Parathyroid adenoma (tissue), 2 donors: ENCODE data around the gene VCPKMT.

ENCODE experiments used
- H2AFZ ChIP-seq: fragments of 300-600 bp; sonication (generic); one replicate; pipeline ENCODE4 v1.7.0; 2017; ENCODE audit warnings: antibody characterized with exemption, mild to moderate bottlenecking
- H3K27ac ChIP-seq: fragments of 300-600 bp; sonication (generic); one replicate; pipeline ENCODE4 v1.7.0; 2017
- H3K27me3 ChIP-seq: fragments of 300-600 bp; sonication (generic); one replicate; pipeline ENCODE4 v1.7.0; 2017; ENCODE audit warnings: low read length; ENCODE audit not compliant: control insufficient read depth, insufficient read depth
- H3K36me3 ChIP-seq: fragments of 300-600 bp; sonication (generic); one replicate; pipeline ENCODE4 v1.7.0; 2017; ENCODE audit warnings: low read length; ENCODE audit not compliant: control insufficient read depth, insufficient read depth
- H3K4me1 ChIP-seq: fragments of 300-600 bp; sonication (generic); one replicate; pipeline ENCODE4 v1.7.0; 2017; ENCODE audit warnings: control low read depth
- H3K4me2 ChIP-seq: fragments of 300-600 bp; sonication (generic); one replicate; pipeline ENCODE4 v1.7.0; 2017; ENCODE audit warnings: low read length
- H3K4me3 ChIP-seq: fragments of 300-600 bp; sonication (generic); one replicate; pipeline ENCODE4 v1.7.0; 2017; ENCODE audit warnings: low read depth, low read length
- H3K79me2 ChIP-seq: fragments of 300-600 bp; sonication (generic); one replicate; pipeline ENCODE4 v1.7.0; 2017; ENCODE audit warnings: control low read depth
- H3K9ac ChIP-seq: fragments of 300-600 bp; sonication (generic); one replicate; pipeline ENCODE4 v1.7.0; 2017; ENCODE audit warnings: mild to moderate bottlenecking
- H3K9me3 ChIP-seq: fragments of 300-600 bp; sonication (generic); one replicate; pipeline ENCODE4 v1.7.0; 2017; ENCODE audit warnings: low read length; ENCODE audit not compliant: control insufficient read depth
- TF ChIP-seq, protein P1 (sequence below): fragments of 300-600 bp; sonication (generic); IDR thresholded peaks from one replicate; pipeline ENCODE4 v1.7.0; 2017; ENCODE audit warnings: antibody characterized with exemption, mild to moderate bottlenecking
- donor health status: primary hyperparathyroidism.

VCPKMT gene

DNA sequence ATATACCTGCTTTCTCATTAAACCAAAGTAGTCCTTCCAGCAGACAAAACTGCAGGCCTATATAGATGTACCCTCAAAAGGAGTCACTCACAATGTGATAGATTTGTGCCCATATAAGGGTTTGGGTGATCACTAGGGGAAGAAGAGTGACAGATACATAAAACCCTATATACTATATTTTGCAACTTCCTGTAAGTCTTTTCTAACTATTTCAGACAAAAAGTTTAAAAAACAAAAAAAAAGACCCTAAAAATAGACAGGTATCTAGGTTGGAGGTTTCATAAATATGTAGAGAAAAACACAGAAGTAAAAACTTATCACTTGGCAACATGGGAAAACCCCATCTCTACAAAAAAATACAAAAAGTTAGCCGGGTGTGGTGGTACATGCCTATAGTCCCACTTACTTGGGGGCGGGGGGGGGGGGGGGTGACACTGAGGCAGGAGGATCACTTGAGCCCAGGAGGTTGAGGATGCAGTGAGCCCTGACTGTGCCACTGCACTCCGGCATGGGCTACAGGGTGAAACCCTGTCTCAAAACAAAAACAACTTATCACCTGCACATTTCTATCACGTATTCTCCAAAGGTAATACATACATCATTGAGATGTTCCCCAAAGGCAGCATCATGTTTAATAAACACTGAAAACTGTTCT is 2.9 kb downstream of the VCPKMT start:
- Histone ChIP-seq H2AFZ (no peak overlapping the region), H3K4me1 (peaks cover 3% of the 10 kb centered on the region), H3K9me3 (no peaks in the 10 kb centered on the region), H3K36me3 (no peaks in the 10 kb centered on the region), H3K27me3 (no peaks in the 10 kb centered on the region), H3K4me2 (no peak overlapping the region), H3K79me2 (no peaks in the 10 kb centered on the region), H3K4me3 (no peak overlapping the region), H3K9ac (no peak overlapping the region), H3K27ac (no peak overlapping the region)
- TF ChIP-seq, protein P1, sequence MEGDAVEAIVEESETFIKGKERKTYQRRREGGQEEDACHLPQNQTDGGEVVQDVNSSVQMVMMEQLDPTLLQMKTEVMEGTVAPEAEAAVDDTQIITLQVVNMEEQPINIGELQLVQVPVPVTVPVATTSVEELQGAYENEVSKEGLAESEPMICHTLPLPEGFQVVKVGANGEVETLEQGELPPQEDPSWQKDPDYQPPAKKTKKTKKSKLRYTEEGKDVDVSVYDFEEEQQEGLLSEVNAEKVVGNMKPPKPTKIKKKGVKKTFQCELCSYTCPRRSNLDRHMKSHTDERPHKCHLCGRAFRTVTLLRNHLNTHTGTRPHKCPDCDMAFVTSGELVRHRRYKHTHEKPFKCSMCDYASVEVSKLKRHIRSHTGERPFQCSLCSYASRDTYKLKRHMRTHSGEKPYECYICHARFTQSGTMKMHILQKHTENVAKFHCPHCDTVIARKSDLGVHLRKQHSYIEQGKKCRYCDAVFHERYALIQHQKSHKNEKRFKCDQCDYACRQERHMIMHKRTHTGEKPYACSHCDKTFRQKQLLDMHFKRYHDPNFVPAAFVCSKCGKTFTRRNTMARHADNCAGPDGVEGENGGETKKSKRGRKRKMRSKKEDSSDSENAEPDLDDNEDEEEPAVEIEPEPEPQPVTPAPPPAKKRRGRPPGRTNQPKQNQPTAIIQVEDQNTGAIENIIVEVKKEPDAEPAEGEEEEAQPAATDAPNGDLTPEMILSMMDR: no peak

DNA sequence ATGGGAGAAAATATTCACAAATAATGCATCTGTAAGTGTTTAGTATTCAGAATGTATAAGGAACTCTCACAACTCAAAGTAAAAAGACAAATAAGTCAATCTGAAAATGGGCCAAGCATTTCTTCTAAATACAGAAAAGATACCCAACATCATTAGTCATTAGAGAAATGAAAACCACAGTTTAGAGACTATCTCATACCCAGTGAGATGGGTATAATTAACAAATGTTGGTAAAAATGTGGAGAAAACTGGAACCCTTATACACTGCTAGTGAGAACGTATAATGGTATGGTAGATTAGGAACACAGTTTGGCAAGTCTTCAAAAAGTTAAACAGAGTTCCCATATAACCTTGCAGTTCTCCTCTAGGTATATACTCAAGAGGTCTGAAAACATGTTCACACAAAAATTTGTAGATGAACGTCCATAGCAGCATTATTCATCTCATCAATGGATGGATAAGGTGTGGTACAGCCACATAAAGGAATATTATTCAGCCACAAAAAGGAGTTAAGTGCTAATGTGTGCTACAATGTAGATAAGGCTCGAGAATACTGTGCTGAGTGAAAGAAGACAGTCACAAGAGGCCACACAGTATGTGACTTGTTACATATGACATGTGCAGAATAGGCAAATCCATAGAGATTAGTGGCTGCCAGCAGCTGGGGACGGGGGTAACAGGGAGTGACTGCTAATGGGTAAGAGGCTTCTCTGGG is 5.9 kb downstream of the VCPKMT start:
- Histone ChIP-seq H3K9ac (no peak overlapping the region), H3K9me3 (no peaks in the 10 kb centered on the region), H3K79me2 (no peaks in the 10 kb centered on the region), H3K4me2 (no peak overlapping the region), H3K27me3 (no peaks in the 10 kb centered on the region), H3K27ac (no peak overlapping the region), H2AFZ (no peak overlapping the region), H3K4me1 (peaks cover 1% of the 10 kb centered on the region), H3K36me3 (no peaks in the 10 kb centered on the region), H3K4me3 (no peak overlapping the region)
- TF ChIP-seq, protein P1: no peak

DNA sequence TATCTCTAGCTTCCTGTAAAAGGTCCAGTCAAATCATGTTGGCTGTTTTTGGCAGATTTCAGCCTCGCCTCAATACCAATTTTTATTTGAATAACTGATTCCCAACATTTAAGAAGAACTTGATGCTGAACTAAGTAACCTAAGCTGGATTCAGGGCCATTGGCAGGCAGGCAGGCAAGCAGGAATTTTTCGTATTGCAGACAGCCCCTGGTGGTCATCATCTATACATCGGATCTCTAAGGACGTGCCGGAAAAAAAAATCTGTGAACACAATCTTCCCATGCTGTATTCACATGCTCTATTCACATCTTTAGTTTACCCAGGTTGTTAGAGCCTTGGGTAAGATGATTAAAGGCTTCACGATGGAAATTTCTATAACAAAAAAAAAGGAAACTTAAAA is 7.0 kb downstream of the VCPKMT start:
- Histone ChIP-seq H3K4me3 (no peak overlapping the region), H3K9ac (no peak overlapping the region), H3K4me2 (no peak overlapping the region), H3K27me3 (no peaks in the 10 kb centered on the region), H2AFZ (no peak overlapping the region), H3K9me3 (no peaks in the 10 kb centered on the region), H3K79me2 (no peaks in the 10 kb centered on the region), H3K36me3 (no peaks in the 10 kb centered on the region), H3K27ac (no peak overlapping the region), H3K4me1 (no peaks in the 10 kb centered on the region)
- TF ChIP-seq, protein P1: no peak

DNA sequence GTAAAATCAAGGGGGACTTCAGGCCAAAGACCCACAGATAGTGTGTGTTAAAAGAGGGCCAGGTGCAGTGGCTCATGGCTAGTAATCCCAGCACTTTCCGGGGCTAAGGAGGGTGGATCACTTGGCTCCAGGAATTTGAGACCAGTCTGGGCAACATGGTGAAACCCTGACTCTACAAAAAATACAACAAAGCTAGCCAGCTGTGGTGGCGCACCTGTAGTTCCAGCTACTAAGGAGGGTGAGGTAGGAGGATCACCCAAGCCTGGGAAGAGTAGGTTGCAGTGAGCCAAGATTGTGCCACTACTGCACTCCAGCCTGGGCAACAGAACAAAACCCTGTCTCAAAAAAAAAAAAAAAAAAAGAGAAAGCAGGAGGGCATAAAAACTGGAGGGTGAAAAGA is 8.5 kb downstream of the VCPKMT start:
- TF ChIP-seq, protein P1: no peak
- no peak overlapping the region for H3K27ac ChIP-seq
- no peaks in the 10 kb centered on the region for H3K27me3 ChIP-seq
- no peak overlapping the region for H2AFZ ChIP-seq
- no peaks in the 10 kb centered on the region for H3K79me2 ChIP-seq
- H3K36me3 ChIP-seq: no peaks in the 10 kb centered on the region
- no peak overlapping the region for H3K4me2 ChIP-seq
- no peaks in the 10 kb centered on the region for H3K4me1 ChIP-seq
- no peak overlapping the region for H3K4me3 ChIP-seq
- H3K9ac ChIP-seq: no peak overlapping the region
- no peaks in the 10 kb centered on the region for H3K9me3 ChIP-seq

DNA sequence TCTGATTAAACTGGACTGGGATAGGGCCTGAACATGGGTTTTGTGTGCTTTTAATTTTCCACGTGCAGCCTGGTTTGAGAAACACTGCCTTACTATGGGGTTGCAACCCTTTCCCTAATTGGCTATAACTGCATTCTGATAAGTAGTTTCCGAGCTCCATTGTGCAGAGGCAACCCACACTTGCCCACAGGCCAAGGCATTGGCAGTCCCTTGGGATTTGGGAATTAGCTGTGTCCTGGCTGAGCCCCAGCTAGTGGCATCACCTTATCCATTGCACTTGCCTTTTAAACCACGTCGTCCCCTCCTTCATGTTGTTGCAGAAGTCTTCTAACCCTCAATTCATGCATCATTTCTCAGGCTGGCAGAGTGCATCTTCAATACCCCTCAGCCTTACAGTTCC is 10.2 kb downstream of the VCPKMT start:
- no peaks in the 10 kb centered on the region for H3K36me3 ChIP-seq
- TF ChIP-seq, protein P1: no peak
- no peak overlapping the region for H3K9ac ChIP-seq
- no peak overlapping the region for H3K27ac ChIP-seq
- no peaks in the 10 kb centered on the region for H3K79me2 ChIP-seq
- no peak overlapping the region for H3K4me3 ChIP-seq
- H3K4me2 ChIP-seq: no peak overlapping the region
- no peaks in the 10 kb centered on the region for H3K9me3 ChIP-seq
- no peaks in the 10 kb centered on the region for H3K4me1 ChIP-seq
- H3K27me3 ChIP-seq: no peaks in the 10 kb centered on the region
- H2AFZ ChIP-seq: no peak overlapping the region
